ENCODE data around the gene TBC1D2B.

Gene TBC1D2B

DNA sequence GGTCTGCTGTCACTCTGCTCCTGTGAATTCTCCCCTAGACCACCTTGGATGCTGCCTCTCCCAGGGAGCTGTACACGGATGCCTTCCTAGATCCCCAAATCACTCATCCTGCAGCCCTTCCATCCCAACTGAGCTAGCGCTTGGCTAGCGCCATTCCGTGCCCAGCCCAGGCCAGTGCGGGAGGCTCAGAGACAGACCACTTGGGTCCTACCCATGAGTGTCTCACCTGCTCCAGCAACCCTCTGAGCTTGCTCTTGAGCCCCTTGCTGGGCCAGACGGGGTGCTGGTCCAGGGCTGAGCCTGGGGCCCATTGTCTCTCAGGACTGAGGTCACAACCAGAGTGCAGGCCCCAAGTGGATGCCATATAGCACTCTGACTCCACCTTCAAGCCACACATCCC is 32.6 kb upstream of the TBC1D2B start:
- H3K9me3 ChIP-seq (ENCODE audit: insufficient read depth, low read length): no peaks in the 10 kb centered on the region
- no peaks in the 10 kb centered on the region for H3K27me3 ChIP-seq (ENCODE audit: low read length)
- no peak overlapping the region for H3K9ac ChIP-seq (ENCODE audit: low read length)
- no peak overlapping the region for H2AFZ ChIP-seq (ENCODE audit: low read depth, low read length, severe bottlenecking)
- no peaks in the 10 kb centered on the region for H3F3A ChIP-seq (ENCODE audit: insufficient read depth)
- H3K27ac ChIP-seq (ENCODE audit: low read depth, low read length): no peak overlapping the region
- H3K9me2 ChIP-seq (replicated peaks; ENCODE audit: insufficient read depth, low read length): no peaks in the 10 kb centered on the region
- TF ChIP-seq, protein P1, sequence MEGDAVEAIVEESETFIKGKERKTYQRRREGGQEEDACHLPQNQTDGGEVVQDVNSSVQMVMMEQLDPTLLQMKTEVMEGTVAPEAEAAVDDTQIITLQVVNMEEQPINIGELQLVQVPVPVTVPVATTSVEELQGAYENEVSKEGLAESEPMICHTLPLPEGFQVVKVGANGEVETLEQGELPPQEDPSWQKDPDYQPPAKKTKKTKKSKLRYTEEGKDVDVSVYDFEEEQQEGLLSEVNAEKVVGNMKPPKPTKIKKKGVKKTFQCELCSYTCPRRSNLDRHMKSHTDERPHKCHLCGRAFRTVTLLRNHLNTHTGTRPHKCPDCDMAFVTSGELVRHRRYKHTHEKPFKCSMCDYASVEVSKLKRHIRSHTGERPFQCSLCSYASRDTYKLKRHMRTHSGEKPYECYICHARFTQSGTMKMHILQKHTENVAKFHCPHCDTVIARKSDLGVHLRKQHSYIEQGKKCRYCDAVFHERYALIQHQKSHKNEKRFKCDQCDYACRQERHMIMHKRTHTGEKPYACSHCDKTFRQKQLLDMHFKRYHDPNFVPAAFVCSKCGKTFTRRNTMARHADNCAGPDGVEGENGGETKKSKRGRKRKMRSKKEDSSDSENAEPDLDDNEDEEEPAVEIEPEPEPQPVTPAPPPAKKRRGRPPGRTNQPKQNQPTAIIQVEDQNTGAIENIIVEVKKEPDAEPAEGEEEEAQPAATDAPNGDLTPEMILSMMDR (IDR thresholded peaks at IDR 0.05; ENCODE audit: insufficient read depth, low read length, poor library complexity, severe bottlenecking): no peak
- no peak for TF ChIP-seq EZH2phosphoT487 (conservative IDR thresholded peaks at IDR 0.05; ENCODE audit: low read length)
- no peak overlapping the region for H3K4me3 ChIP-seq (ENCODE audit: insufficient read depth, low read length, poor library complexity, severe bottlenecking)
- no peak overlapping the region for H3K4me2 ChIP-seq (ENCODE audit: low read depth, low read length, poor library complexity, severe bottlenecking)
- H3K36me3 ChIP-seq (ENCODE audit: low read length): no peaks in the 10 kb centered on the region
- no peaks in the 10 kb centered on the region for H4K20me1 ChIP-seq (ENCODE audit: low read depth, low read length)
- no peaks in the 10 kb centered on the region for H3K79me2 ChIP-seq (ENCODE audit: insufficient read depth, low read length)

DNA sequence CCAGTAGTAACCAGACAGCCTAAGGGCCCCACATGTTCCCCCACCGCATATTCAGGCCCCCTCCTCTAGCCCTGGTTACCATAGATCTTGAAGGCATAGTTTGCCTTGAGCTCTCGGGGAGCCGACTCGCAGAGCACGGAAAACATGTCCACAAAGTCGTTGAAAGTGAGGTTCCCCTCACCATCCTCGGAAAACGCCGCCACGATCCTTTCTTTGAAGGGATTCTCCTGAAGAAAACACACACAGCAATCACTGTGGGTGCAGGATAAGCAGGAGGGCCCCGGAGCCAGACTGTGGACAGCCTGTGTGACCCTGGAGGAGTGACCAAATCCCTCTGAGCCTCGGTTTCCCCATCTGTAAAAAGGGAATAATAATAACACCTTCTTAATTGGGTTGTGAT is 31.6 kb upstream of the TBC1D2B start:
- H3K9ac ChIP-seq (ENCODE audit: low read length): no peak overlapping the region
- no peaks in the 10 kb centered on the region for H4K20me1 ChIP-seq (ENCODE audit: low read depth, low read length)
- no peak overlapping the region for H3K4me3 ChIP-seq (ENCODE audit: insufficient read depth, low read length, poor library complexity, severe bottlenecking)
- no peaks in the 10 kb centered on the region for H3K9me3 ChIP-seq (ENCODE audit: insufficient read depth, low read length)
- TF ChIP-seq, protein P1 (IDR thresholded peaks at IDR 0.05; ENCODE audit: insufficient read depth, low read length, poor library complexity, severe bottlenecking): no peak
- TF ChIP-seq EZH2phosphoT487 (conservative IDR thresholded peaks at IDR 0.05; ENCODE audit: low read length): no peak
- no peak overlapping the region for H3K4me2 ChIP-seq (ENCODE audit: low read depth, low read length, poor library complexity, severe bottlenecking)
- H3K9me2 ChIP-seq (replicated peaks; ENCODE audit: insufficient read depth, low read length): no peaks in the 10 kb centered on the region
- no peaks in the 10 kb centered on the region for H3K27me3 ChIP-seq (ENCODE audit: low read length)
- no peak overlapping the region for H3K27ac ChIP-seq (ENCODE audit: low read depth, low read length)
- no peak overlapping the region for H2AFZ ChIP-seq (ENCODE audit: low read depth, low read length, severe bottlenecking)
- no peaks in the 10 kb centered on the region for H3K36me3 ChIP-seq (ENCODE audit: low read length)
- no peaks in the 10 kb centered on the region for H3F3A ChIP-seq (ENCODE audit: insufficient read depth)
- no peaks in the 10 kb centered on the region for H3K79me2 ChIP-seq (ENCODE audit: insufficient read depth, low read length)

DNA sequence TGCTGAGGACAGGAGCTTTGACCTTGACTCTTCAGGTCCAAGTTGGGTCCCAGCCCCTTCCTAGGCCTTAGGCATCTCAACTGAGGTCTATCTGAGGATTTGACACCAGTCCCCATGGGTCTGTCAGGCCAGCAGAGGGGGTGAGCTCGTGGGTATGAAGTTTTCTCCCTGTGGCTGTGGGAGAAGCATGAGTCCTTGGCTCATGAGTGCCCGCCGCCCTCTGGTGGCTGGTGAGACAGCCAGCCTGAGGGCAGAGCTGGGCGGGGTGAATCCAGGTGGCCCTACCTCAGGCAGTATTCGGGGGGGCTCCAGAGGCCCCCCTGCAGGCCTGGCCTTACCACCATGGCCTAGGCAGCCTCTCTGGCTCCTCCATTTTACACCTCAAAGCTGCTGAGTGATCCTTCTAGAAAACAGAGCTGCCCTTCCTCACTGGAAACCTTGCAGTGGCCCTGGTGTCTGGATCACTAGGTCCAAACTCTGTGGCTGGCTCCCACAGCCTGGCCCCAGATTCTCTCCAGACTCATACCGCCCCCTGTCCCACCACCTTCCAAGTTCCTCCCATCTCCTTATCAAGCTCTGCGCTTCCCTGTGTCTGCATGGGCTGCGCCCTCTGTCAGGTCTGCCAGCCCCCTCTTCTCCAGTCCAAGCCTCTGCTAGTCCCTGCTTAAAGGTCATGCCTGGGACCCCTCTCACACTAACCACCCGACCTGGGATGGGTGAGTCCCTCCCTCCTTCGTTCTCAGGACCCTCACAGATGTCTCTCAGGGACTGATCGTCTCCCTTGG is 31.0 kb upstream of the TBC1D2B start:
- H3K79me2 ChIP-seq (ENCODE audit: insufficient read depth, low read length): no peaks in the 10 kb centered on the region
- H4K20me1 ChIP-seq (ENCODE audit: low read depth, low read length): no peaks in the 10 kb centered on the region
- no peaks in the 10 kb centered on the region for H3K9me3 ChIP-seq (ENCODE audit: insufficient read depth, low read length)
- no peak overlapping the region for H3K27ac ChIP-seq (ENCODE audit: low read depth, low read length)
- no peaks in the 10 kb centered on the region for H3K27me3 ChIP-seq (ENCODE audit: low read length)
- no peaks in the 10 kb centered on the region for H3F3A ChIP-seq (ENCODE audit: insufficient read depth)
- H3K4me2 ChIP-seq (ENCODE audit: low read depth, low read length, poor library complexity, severe bottlenecking): no peak overlapping the region
- no peak overlapping the region for H3K4me3 ChIP-seq (ENCODE audit: insufficient read depth, low read length, poor library complexity, severe bottlenecking)
- no peak for TF ChIP-seq EZH2phosphoT487 (conservative IDR thresholded peaks at IDR 0.05; ENCODE audit: low read length)
- TF ChIP-seq, protein P1 (IDR thresholded peaks at IDR 0.05; ENCODE audit: insufficient read depth, low read length, poor library complexity, severe bottlenecking): peak; percentile 89
- H3K9ac ChIP-seq (ENCODE audit: low read length): no peak overlapping the region
- H2AFZ ChIP-seq (ENCODE audit: low read depth, low read length, severe bottlenecking): no peak overlapping the region
- no peaks in the 10 kb centered on the region for H3K9me2 ChIP-seq (replicated peaks; ENCODE audit: insufficient read depth, low read length)
- H3K36me3 ChIP-seq (ENCODE audit: low read length): no peaks in the 10 kb centered on the region

Measured in SU-DHL-6 (cell line).